Tibial artery (tissue), 4 donors: ENCODE data around the gene DLG2.

Source experiments
- DNase-seq, 2 donors: peaks; one replicate each; pipeline ENCODE4 v3.0.0-alpha.2; 2019
- H3K27ac ChIP-seq, 2 donors: fragments of 200-600 bp; sonication (generic) in 1 of 2; 1 replicate in 1 of 2; 2 replicates in 1 of 2; pipeline ENCODE4 v1.5.1; 2018 to 2019; ENCODE audit warnings: mild to moderate bottlenecking in 1 of 2
- H3K27me3 ChIP-seq, 2 donors: fragments of 200-600 bp; sonication (generic) in 1 of 2; one replicate each; pipeline versions ENCODE4 v1.5.1 to v1.6.0; 2016 to 2019
- H3K36me3 ChIP-seq, 3 donors: fragments of 200-600 bp; sonication (generic) in 2 of 3; one replicate each; pipeline ENCODE4 v1.5.1; 2016 to 2019; ENCODE audit warnings: mild to moderate bottlenecking in 2 of 3
- H3K4me1 ChIP-seq, 4 donors: fragments of 200-600 bp; sonication (generic) in 2 of 4; 1 replicate in 3 of 4; 2 replicates in 1 of 4; pipeline ENCODE4 v1.5.1; 2016 to 2019
- H3K4me3 ChIP-seq, 2 donors: fragments of 200-600 bp; sonication (generic) in 1 of 2; 1 replicate in 1 of 2; 2 replicates in 1 of 2; pipeline ENCODE4 v1.5.1; 2018 to 2019; ENCODE audit warnings: mild to moderate bottlenecking in 2 of 2
- H3K9me3 ChIP-seq, 3 donors: fragments of 200-600 bp; sonication (generic) in 1 of 3; one replicate each; pipeline ENCODE4 v1.5.1; 2016 to 2019
- CTCF ChIP-seq, 2 experiments: fragments of 200-600 bp in 1 of 2; fragments of 450-650 bp in 1 of 2; IDR thresholded peaks; one replicate each; pipeline ENCODE4 v1.5.1; 2017 to 2019; ENCODE audit warnings: antibody characterized with exemption in 2 of 2, mild to moderate bottlenecking in 1 of 2, moderate library complexity in 1 of 2
- intact Hi-C: fragments of 100-400 bp; cut with DNase I; formaldehyde crosslinking; loops from one replicate; pipeline ENCODE4 v1.15.0; 2023; ENCODE audit warnings: low total_unique reads

The DLG2 gene

GRCh38 chr11:84626256-84626655 lies 1000.9 kb downstream of the DLG2 start:
- Histone ChIP-seq H3K9me3 (no peaks in the 10 kb centered on the region), H3K27ac (no peak overlapping the region), H3K27me3 (no peaks in the 10 kb centered on the region), H3K4me3 (no peak overlapping the region), H3K36me3 (no peaks in the 10 kb centered on the region), H3K4me1 (no peaks in the 10 kb centered on the region)
- intact Hi-C loops, result no loop called here
- no peak for TF ChIP-seq CTCF (IDR thresholded peaks at IDR 0.05)
- no peak for DNase-seq

GRCh38 chr11:84612645-84613044 lies 1014.5 kb downstream of the DLG2 start:
- DNase-seq, result no peak
- intact Hi-C loops, result no loop called here

GRCh38 chr11:84608837-84609196 lies 1018.3 kb downstream of the DLG2 start:
- Histone ChIP-seq H3K27me3 (no peaks in the 10 kb centered on the region), H3K27ac (no peak overlapping the region), H3K4me3 (no peak overlapping the region), H3K36me3 (no peaks in the 10 kb centered on the region), H3K9me3 (no peaks in the 10 kb centered on the region), H3K4me1 (peaks cover 0 to 14% (median 0%) of the 10 kb centered on the region in 4 donors)
- intact Hi-C loops, result no loop called here
- TF ChIP-seq CTCF (IDR thresholded peaks at IDR 0.05), result no peak
- no peak for DNase-seq

More at GRCh38 chr11:84612645-84613044, 1014.5 kb downstream of the DLG2 start:
- no peaks in the 10 kb centered on the region for H3K9me3 ChIP-seq
- H3K27me3 ChIP-seq, result no peaks in the 10 kb centered on the region
- no peak overlapping the region for H3K27ac ChIP-seq
- H3K4me1 ChIP-seq, result peaks cover 0 to 14% (median 0%) of the 10 kb centered on the region in 4 donors
- no peak for TF ChIP-seq CTCF (IDR thresholded peaks at IDR 0.05)
- no peak overlapping the region for H3K4me3 ChIP-seq
- H3K36me3 ChIP-seq, result no peaks in the 10 kb centered on the region

GRCh38 chr11:84607975-84608836 lies 1018.9 kb downstream of the DLG2 start:
- Histone ChIP-seq H3K36me3 (no peaks in the 10 kb centered on the region), H3K4me1 (peaks cover 0 to 14% (median 0%) of the 10 kb centered on the region in 4 donors), H3K27ac (no peak overlapping the region), H3K27me3 (no peaks in the 10 kb centered on the region), H3K4me3 (no peak overlapping the region), H3K9me3 (no peaks in the 10 kb centered on the region)
- no peak for DNase-seq
- no peak for TF ChIP-seq CTCF (IDR thresholded peaks at IDR 0.05)
- intact Hi-C loops, result no loop called here

- Histone ChIP-seq H3K4me3 (no peak overlapping the region), H3K27me3 (no peaks in the 10 kb centered on the region), H3K36me3 (no peaks in the 10 kb centered on the region), H3K9me3 (no peaks in the 10 kb centered on the region), H3K4me1 (peaks cover 0 to 18% (median 0%) of the 10 kb centered on the region in 4 donors), H3K27ac (no peak overlapping the region)
- DNase-seq, result no peak
- no peak for TF ChIP-seq CTCF (IDR thresholded peaks at IDR 0.05)
- intact Hi-C loops, result no loop called here
Measured at GRCh38 chr11:84594602-84595001, 1032.5 kb downstream of the DLG2 start.
